Choroid plexus epithelial cell (primary cell): ENCODE results near the gene FOXP1.

Experiments used
- DNase-seq: peaks from one replicate; pipeline ENCODE4 v3.0.0-alpha.2; 2010; ENCODE audit warnings: low read depth
- H3K4me3 ChIP-seq: 2 replicates; pipeline ENCODE4 v1.5.1; 2011; ENCODE audit warnings: low read depth, mild to moderate bottlenecking, control low read depth, low read length, moderate library complexity
- TF ChIP-seq, protein P1 (sequence below): conservative IDR thresholded peaks from 2 replicates; pipeline ENCODE4 v1.5.1; 2011; ENCODE audit warnings: low read depth, mild to moderate bottlenecking, control low read depth, inconsistent platforms, low read length, moderate library complexity

Gene FOXP1

DNA sequence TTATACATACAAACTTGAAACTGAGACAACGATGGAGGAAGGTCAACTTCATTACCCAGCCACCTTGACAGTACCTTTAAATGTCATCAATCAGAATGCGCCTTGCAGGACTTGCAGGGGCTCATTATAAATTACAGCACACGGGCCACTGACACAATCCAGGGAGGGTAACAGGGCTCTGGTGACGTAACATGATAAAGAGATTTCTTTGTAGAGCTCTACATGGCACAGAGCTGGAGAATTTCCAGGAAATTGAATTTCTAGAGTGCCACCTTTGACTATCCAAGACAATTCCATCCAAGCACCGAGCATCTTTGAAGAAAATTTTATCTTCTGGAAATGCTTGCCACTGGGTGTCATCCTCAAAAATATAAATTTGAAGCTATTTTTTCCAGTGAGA, 486.0 kb downstream of the FOXP1 start:
- DNase-seq: no peak
- TF ChIP-seq, protein P1, sequence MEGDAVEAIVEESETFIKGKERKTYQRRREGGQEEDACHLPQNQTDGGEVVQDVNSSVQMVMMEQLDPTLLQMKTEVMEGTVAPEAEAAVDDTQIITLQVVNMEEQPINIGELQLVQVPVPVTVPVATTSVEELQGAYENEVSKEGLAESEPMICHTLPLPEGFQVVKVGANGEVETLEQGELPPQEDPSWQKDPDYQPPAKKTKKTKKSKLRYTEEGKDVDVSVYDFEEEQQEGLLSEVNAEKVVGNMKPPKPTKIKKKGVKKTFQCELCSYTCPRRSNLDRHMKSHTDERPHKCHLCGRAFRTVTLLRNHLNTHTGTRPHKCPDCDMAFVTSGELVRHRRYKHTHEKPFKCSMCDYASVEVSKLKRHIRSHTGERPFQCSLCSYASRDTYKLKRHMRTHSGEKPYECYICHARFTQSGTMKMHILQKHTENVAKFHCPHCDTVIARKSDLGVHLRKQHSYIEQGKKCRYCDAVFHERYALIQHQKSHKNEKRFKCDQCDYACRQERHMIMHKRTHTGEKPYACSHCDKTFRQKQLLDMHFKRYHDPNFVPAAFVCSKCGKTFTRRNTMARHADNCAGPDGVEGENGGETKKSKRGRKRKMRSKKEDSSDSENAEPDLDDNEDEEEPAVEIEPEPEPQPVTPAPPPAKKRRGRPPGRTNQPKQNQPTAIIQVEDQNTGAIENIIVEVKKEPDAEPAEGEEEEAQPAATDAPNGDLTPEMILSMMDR: no peak
- H3K4me3 ChIP-seq: no peak overlapping the region

DNA sequence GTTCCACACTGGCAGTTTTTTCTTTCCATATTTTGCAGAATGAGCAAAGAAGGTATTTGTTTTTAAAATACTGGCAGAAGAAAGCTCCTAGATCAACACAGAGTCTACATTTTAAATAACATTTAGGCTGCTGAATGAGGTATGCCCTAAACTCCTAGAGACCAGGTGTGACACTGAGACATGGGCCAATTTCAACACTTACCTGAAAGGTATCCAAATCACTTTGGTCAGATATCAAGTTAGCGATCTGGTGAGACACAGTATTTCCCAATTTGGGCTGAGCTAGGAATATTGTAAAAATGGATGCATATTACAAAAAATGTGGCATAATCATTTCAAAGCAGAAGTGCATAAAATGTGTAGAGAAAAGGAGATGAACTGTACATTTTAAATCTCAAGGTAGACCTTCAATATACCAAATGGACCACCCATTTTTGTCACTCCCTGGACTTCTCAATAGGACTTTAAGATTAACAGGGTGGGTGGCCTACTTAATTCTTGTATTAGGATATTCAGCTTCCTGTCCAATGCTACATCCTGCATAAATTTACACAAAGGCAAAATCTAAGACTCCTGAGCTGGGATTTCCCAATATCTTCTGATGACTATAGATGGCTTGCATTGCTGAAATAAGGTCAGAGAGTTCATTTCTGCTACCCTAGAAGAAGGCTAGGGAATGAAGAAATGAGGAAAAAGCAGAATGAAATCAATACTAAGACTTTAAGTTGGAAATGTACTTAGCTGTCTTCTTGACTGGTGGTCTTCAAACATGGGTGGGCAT, 487.8 kb downstream of the FOXP1 start:
- peak; percentile 59 for DNase-seq
- no peak overlapping the region for H3K4me3 ChIP-seq
- TF ChIP-seq, protein P1: no peak

DNA sequence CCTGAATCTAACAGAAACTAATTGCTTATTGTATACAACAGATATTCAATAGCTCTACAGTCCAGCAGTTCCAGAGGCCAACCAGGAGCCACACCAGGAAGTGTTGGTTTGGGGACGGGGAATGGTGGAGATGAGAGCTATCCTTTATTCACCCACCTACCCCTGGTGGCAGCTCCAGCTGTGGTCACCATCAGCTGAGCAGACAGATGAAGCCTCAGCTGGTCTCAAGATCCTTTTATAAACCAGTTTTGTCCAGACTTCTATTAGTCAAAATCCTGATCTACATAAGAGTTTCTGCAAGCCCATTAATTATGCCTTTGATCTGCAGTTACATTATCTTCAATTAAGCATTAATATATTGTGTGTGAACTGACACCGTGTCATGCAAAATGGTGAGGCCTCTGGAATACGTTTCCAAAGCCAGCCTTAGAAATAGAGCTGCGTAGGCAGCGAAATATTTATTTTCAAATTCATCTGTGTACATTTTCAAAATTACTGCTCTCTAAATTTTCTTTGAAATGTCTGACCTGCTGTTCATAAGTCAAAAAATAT, 488.8 kb downstream of the FOXP1 start:
- TF ChIP-seq, protein P1: no peak
- no peak for DNase-seq
- no peak overlapping the region for H3K4me3 ChIP-seq

DNA sequence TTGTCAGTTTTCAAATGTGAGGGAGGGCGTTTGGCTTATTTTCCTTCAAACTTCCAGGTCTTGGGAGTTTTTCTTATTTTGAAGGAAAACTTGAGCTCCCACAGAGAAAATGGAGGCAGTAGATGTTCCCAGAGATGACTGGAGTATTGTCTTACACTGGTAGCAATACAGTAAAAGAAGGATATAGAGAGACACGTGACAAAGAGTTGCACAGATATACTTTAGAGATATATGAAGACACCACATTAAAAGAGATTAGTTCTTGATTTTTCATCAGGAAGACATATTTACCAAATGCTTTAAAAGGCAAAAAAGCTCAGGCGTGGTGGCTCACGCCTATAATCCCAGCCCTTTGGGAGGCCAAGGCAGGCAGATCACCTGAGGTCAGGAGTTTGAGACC, 490.9 kb downstream of the FOXP1 start:
- TF ChIP-seq, protein P1: no peak
- no peak overlapping the region for H3K4me3 ChIP-seq
- DNase-seq: no peak

DNA sequence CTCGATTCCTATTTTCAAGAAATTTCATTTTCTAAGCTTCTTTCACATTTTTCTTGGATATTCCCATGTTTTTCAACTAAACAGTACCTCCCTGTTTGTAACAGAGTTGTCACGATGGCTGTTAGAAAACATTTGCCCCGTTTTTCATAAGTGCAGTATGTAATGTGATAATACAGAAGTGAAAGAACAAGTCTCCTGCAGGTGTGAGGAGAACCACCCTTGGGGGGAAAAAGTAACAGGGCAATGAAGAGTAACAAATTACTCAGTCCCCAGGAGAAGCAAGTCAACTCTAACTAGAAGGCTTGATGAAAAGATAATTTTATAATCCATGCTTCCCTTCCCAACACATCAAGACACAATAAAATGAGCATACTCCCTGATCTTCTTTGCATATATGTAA, 493.3 kb downstream of the FOXP1 start:
- TF ChIP-seq, protein P1: no peak

DNA sequence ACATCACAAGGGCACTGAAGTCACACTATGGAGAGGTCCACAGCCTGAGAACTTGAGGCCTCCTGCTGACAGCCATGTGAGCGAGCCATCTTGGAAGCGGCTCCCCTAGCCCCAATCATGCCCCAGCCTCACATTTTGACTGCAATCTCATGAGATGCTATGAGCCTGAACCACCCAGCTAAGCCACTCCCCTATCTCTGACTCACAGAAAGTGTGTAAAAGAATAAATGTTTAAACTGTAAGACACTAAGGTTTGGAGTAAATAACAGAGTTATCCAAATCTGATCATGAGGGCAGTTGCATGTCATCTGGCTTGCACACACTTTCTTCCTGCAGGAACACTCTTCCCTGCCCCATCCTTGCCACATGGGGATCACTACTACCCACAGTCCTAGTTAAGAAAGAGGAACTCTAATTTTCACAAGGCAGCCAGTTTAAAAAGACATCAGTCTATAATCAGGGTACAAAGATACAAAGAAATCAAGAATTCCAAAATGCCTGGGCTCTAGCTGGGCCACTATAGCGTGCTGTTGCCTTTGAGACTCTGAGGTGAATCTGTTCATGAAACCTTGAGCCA, 494.2 kb downstream of the FOXP1 start:
- DNase-seq: no peak
- no peak overlapping the region for H3K4me3 ChIP-seq
- TF ChIP-seq, protein P1: no peak

More for the DNA sequence above, 493.3 kb downstream of the FOXP1 start:
- DNase-seq: no peak
- H3K4me3 ChIP-seq: no peak overlapping the region

DNA sequence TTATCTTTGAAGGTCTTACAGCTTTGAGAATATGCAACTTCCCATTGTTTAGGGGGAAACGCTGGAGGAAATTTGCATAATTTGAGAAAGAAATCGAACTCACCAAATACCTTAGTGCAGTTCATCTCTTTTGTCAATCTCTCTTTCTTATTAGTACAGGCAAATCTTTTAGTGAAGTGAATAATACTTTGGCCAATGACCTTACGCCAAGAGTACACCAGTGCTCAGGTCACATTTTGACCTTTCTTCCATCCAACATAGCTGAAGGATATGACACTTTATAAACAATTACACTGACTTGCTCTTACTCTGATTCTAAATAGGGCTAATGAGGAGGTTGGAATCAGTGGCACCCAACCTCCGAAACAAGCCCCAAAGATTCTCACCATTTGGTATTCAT, 494.8 kb downstream of the FOXP1 start:
- DNase-seq: no peak
- TF ChIP-seq, protein P1: no peak
- no peak overlapping the region for H3K4me3 ChIP-seq
